ENCODE data around the gene APEX1. TPM values are rescaled to one million over a fixed set of nuclear protein-coding genes. Genes with fewer than 3 reads are reported as not detected.
A peak's percentile ranks its signal among the peaks of the same experiment; 100 is the strongest.

APEX1 gene
- total RNA-seq, 1 experiment from 2014 or later = 340 TPM

DNA sequence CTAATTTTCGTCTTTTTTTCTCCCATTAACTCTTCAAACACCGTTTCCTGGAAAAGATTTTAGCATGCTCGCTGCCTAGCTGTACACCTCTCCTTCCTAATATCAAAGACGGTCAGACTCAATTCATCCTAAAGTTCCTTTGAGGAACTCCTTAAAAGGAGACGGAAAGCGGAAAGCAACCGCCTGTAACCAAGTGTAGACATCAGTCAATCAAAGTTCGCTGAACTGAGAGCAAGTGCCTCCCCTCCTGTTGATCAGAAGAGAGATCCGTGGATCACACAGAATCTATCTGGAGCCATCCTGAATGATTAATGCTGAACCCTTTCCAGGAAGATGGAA is 41.3 kb upstream of the APEX1 start:
- Histone ChIP-seq H3K9me3 (ENCODE audit: control insufficient read depth, low read depth, low read length) (no peaks in the 10 kb centered on the region), H3K4ac (ENCODE audit: low read depth, low read length) (no peak overlapping the region), H2BK20ac (ENCODE audit: low read depth, low read length, poor library complexity, severe bottlenecking) (no peak overlapping the region), H3K18ac (ENCODE audit: insufficient read length, low read depth, low read length) (peak overlapping the region; percentile 60), H3K9ac (ENCODE audit: extremely low read depth, insufficient read length, low read length) (peak overlapping the region; percentile 55), H3K79me2 (ENCODE audit: insufficient read depth, low read length) (no peaks in the 10 kb centered on the region), H3T11ph (ENCODE audit: low read length) (no peak overlapping the region), H3K23ac (ENCODE audit: insufficient read length, low read depth, low read length) (no peak overlapping the region), H2AK5ac (ENCODE audit: insufficient read length, low read length) (no peak overlapping the region), H2BK15ac (ENCODE audit: low read depth, low read length) (no peak overlapping the region), H2AFZ (ENCODE audit: low read length) (peak overlapping the region; percentile 99), H4K5ac (ENCODE audit: insufficient read length, low read depth, low read length) (no peak overlapping the region), H3K14ac (ENCODE audit: insufficient read depth, low read length) (no peak overlapping the region), H3K79me1 (ENCODE audit: insufficient read depth, low read depth, low read length, poor library complexity, severe bottlenecking) (no peaks in the 10 kb centered on the region), H3K4me1 (ENCODE audit: insufficient read depth, low read length) (no peaks in the 10 kb centered on the region), H3K4me2 (ENCODE audit: insufficient read depth, insufficient read length, low read length) (peak overlapping the region; percentile 70), H2BK5ac (ENCODE audit: insufficient read length, low read length) (no peak overlapping the region), H3K27me3 (ENCODE audit: insufficient read depth, low read length) (no peaks in the 10 kb centered on the region), H4K20me1 (ENCODE audit: control insufficient read depth, insufficient read depth, insufficient read length) (no peaks in the 10 kb centered on the region), H2BK12ac (ENCODE audit: insufficient read length, low read depth, low read length) (no peak overlapping the region), H3K27ac (ENCODE audit: insufficient read length, low read depth, low read length) (no peak overlapping the region), H3K23me2 (ENCODE audit: insufficient read length, low read depth, low read length, poor library complexity, severe bottlenecking) (peaks cover 4% of the 10 kb centered on the region), H2BK120ac (ENCODE audit: low read depth, low read length, poor library complexity, severe bottlenecking) (no peak overlapping the region), H3K56ac (ENCODE audit: insufficient read length, low read depth, low read length) (no peak overlapping the region), H4K8ac (replicated peaks; ENCODE audit: insufficient read length, low read depth, low read length) (no peak overlapping the region), H4K91ac (ENCODE audit: insufficient read length, low read depth, low read length) (no peak overlapping the region)
- H3K27me3 Mint-ChIP-seq (ENCODE audit: low read depth) = no peaks in the 10 kb centered on the region
- peak overlapping the region; percentile 42 to 94 (median 53); a peak in 5 of 7 replicates for H3K27ac Mint-ChIP-seq
- peaks cover 21% of the 10 kb centered on the region in 2 experiments for H3K4me1 Mint-ChIP-seq
- no peaks in the 10 kb centered on the region for H3K9me3 Mint-ChIP-seq
- no peak for DNase-seq
- H3K36me3 Mint-ChIP-seq (ENCODE audit: insufficient read depth in 1 of 3, low read depth in 3 of 3) = no peaks in the 10 kb centered on the region
- TF ChIP-seq, protein P1, sequence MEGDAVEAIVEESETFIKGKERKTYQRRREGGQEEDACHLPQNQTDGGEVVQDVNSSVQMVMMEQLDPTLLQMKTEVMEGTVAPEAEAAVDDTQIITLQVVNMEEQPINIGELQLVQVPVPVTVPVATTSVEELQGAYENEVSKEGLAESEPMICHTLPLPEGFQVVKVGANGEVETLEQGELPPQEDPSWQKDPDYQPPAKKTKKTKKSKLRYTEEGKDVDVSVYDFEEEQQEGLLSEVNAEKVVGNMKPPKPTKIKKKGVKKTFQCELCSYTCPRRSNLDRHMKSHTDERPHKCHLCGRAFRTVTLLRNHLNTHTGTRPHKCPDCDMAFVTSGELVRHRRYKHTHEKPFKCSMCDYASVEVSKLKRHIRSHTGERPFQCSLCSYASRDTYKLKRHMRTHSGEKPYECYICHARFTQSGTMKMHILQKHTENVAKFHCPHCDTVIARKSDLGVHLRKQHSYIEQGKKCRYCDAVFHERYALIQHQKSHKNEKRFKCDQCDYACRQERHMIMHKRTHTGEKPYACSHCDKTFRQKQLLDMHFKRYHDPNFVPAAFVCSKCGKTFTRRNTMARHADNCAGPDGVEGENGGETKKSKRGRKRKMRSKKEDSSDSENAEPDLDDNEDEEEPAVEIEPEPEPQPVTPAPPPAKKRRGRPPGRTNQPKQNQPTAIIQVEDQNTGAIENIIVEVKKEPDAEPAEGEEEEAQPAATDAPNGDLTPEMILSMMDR (conservative IDR thresholded peaks at IDR 0.05) = no peak
- WGBS (ENCODE audit: extremely low coverage, insufficient read length, low lambda C conversion rate) = no CpG with 5 or more reads among the region's 9 CpGs
- peak overlapping the region; percentile 78 to 91 for H3K4me3 Mint-ChIP-seq

All from H9 (cell line).